HEK293T (cell line): Measurements from ENCODE around the gene CPSF4L.

Source experiments
- ARNT ChIP-seq: fragments of 450-650 bp; IDR thresholded peaks from 2 replicates; pipeline ENCODE4 v1.6.1; 2017; ENCODE audit warnings: mild to moderate bottlenecking
- BHLHE40 ChIP-seq: fragments of 450-650 bp; IDR thresholded peaks from 2 replicates; pipeline ENCODE4 v1.6.1; 2016; ENCODE audit warnings: mild to moderate bottlenecking, moderate library complexity, borderline replicate concordance
- ELF4 ChIP-seq: fragments of 450-650 bp; IDR thresholded peaks from 2 replicates; pipeline ENCODE4 v1.6.1; 2017; ENCODE audit warnings: antibody characterized with exemption
- FOXA1 ChIP-seq: fragments of 450-650 bp; IDR thresholded peaks from 2 replicates; pipeline ENCODE4 v1.6.1; 2016; ENCODE audit warnings: mild to moderate bottlenecking
- FOXK2 ChIP-seq: fragments of 450-650 bp; IDR thresholded peaks from 2 replicates; pipeline ENCODE4 v1.6.1; 2016; ENCODE audit warnings: mild to moderate bottlenecking
- FOXM1 ChIP-seq: fragments of 450-650 bp; IDR thresholded peaks from 2 replicates; pipeline ENCODE4 v1.6.1; 2017; ENCODE audit warnings: mild to moderate bottlenecking, borderline replicate concordance
- HDGF ChIP-seq: fragments of 450-650 bp; IDR thresholded peaks from 2 replicates; pipeline ENCODE4 v1.6.1; 2017; ENCODE audit warnings: antibody characterized with exemption, borderline replicate concordance
- LEF1 ChIP-seq: fragments of 450-650 bp; IDR thresholded peaks from 2 replicates; pipeline ENCODE4 v1.6.1; 2017; ENCODE audit warnings: mild to moderate bottlenecking, borderline replicate concordance
- SP1 ChIP-seq: fragments of 450-650 bp; IDR thresholded peaks from 2 replicates; pipeline ENCODE4 v1.6.1; 2017
- SUZ12 ChIP-seq: fragments of 450-650 bp; IDR thresholded peaks from 2 replicates; pipeline ENCODE4 v1.6.1; 2016; ENCODE audit warnings: mild to moderate bottlenecking
- TARDBP ChIP-seq: fragments of 450-650 bp; IDR thresholded peaks from 2 replicates; pipeline ENCODE4 v1.6.1; 2016
- TF ChIP-seq, protein P1 (sequence below): fragments of 450-650 bp; IDR thresholded peaks from 2 replicates; pipeline ENCODE4 v1.6.1; 2016

DNA sequence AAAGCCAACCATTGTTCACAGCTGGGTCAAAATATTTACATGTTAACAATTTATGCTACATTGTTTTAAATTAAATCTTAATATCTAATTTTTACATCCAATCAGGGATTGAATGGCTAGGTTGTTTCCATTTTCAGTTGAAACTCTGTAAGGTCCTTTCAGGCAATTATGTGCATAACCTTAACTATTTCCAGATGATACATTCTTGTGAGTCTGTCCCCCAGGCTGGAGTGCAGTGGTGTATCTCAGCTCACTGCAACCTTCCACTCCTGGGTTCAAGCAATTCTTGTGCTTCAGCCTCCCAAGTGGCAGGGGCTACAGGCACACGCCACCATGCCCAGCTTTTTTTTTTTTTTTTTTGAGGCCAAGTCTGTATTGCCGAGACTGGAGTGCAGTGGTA, 39.7 kb upstream of the CPSF4L start:
- TF ChIP-seq TARDBP (no peak), FOXM1 (no peak), LEF1 (no peak), FOXA1 (no peak), SP1 (no peak), BHLHE40 (no peak), HDGF (no peak), SUZ12 (no peak), ARNT (no peak), ELF4 (no peak), FOXK2 (no peak)
- TF ChIP-seq, protein P1, sequence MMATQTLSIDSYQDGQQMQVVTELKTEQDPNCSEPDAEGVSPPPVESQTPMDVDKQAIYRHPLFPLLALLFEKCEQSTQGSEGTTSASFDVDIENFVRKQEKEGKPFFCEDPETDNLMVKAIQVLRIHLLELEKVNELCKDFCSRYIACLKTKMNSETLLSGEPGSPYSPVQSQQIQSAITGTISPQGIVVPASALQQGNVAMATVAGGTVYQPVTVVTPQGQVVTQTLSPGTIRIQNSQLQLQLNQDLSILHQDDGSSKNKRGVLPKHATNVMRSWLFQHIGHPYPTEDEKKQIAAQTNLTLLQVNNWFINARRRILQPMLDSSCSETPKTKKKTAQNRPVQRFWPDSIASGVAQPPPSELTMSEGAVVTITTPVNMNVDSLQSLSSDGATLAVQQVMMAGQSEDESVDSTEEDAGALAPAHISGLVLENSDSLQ, result no peak
